HL-60 (cell line): Measurements from ENCODE around the gene TBC1D21.

Experiments
- GABPA ChIP-seq: IDR thresholded peaks from 2 replicates; pipeline ENCODE4 v1.6.1; 2012; ENCODE audit warnings: low read depth
- TF ChIP-seq, protein P1 (sequence below): IDR thresholded peaks from one replicate; pipeline ENCODE4 v1.5.1; 2011; ENCODE audit warnings: low read length, control low read depth, inconsistent platforms; ENCODE audit not compliant: insufficient read depth

GRCh38 chr15:73908030-73908821 is 34.9 kb downstream of the TBC1D21 start:
- TF ChIP-seq, protein P1, sequence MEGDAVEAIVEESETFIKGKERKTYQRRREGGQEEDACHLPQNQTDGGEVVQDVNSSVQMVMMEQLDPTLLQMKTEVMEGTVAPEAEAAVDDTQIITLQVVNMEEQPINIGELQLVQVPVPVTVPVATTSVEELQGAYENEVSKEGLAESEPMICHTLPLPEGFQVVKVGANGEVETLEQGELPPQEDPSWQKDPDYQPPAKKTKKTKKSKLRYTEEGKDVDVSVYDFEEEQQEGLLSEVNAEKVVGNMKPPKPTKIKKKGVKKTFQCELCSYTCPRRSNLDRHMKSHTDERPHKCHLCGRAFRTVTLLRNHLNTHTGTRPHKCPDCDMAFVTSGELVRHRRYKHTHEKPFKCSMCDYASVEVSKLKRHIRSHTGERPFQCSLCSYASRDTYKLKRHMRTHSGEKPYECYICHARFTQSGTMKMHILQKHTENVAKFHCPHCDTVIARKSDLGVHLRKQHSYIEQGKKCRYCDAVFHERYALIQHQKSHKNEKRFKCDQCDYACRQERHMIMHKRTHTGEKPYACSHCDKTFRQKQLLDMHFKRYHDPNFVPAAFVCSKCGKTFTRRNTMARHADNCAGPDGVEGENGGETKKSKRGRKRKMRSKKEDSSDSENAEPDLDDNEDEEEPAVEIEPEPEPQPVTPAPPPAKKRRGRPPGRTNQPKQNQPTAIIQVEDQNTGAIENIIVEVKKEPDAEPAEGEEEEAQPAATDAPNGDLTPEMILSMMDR = peak; percentile 88
- TF ChIP-seq GABPA = no peak
